Keratinocyte (primary cell): ENCODE results near the gene TMEM109. TPM values are rescaled to one million over a fixed set of nuclear protein-coding genes. Genes with fewer than 3 reads are reported as not detected.

ENCODE experiments used
- DNase-seq: peaks from one replicate; pipeline ENCODE4 v3.0.0-alpha.2; 2011; ENCODE audit warnings: low read depth, missing footprints, low spot score
- FAIRE-seq: peaks from 2 replicates; lab custom pipeline; 2011; peaks lifted over from hg19 to GRCh38; lab: Jason Lieb, UNC
- H2AFZ ChIP-seq: 2 replicates; pipeline ENCODE4 v1.6.0; 2012; ENCODE audit warnings: low read length, control low read depth, inconsistent platforms; ENCODE audit not compliant: control insufficient read depth
- H3K27ac ChIP-seq: 2 replicates; pipeline ENCODE4 v1.5.1; 2011; ENCODE audit warnings: low read length; ENCODE audit not compliant: control insufficient read depth, insufficient read depth
- H3K27me3 ChIP-seq: 3 replicates; pipeline ENCODE4 v1.6.0; 2011; ENCODE audit warnings: low read length; ENCODE audit not compliant: control insufficient read depth, insufficient read depth; ENCODE audit errors: extremely low read depth
- H3K36me3 ChIP-seq, 2 experiments: 2 replicates in 1 of 2; 3 replicates in 1 of 2; pipeline ENCODE4 v1.5.1; 2011; ENCODE audit warnings: low read length in 2 of 2, mild to moderate bottlenecking in 1 of 2; ENCODE audit not compliant: control insufficient read depth in 2 of 2, insufficient read depth in 2 of 2; ENCODE audit errors: extremely low read depth in 1 of 2
- H3K4me1 ChIP-seq: 3 replicates; pipeline ENCODE4 v1.5.1; 2011; ENCODE audit warnings: low read length; ENCODE audit not compliant: control insufficient read depth, insufficient read depth; ENCODE audit errors: extremely low read depth
- H3K4me2 ChIP-seq: 3 replicates; pipeline ENCODE4 v1.6.0; 2011; ENCODE audit warnings: low read depth, low read length; ENCODE audit not compliant: control insufficient read depth, insufficient read depth; ENCODE audit errors: extremely low read depth
- H3K4me3 ChIP-seq, 3 experiments: fragments of 200-600 bp in 1 of 3; sonication (generic) in 1 of 3; 2 replicates in 2 of 3; 3 replicates in 1 of 3; pipeline ENCODE4 v1.5.1; 2011 to 2016; ENCODE audit warnings: low read length in 3 of 3, mild to moderate bottlenecking in 3 of 3, control low read depth in 2 of 3, inconsistent platforms in 1 of 3, low read depth in 1 of 3, mixed read lengths in 1 of 3, mixed run types in 1 of 3, moderate library complexity in 1 of 3; ENCODE audit not compliant: control insufficient read depth in 2 of 3, insufficient read depth in 2 of 3; ENCODE audit errors: extremely low read depth in 1 of 3
- H3K79me2 ChIP-seq: 2 replicates; pipeline ENCODE4 v1.6.0; 2012; ENCODE audit warnings: low read length; ENCODE audit not compliant: control insufficient read depth, insufficient read depth
- H3K9ac ChIP-seq: 3 replicates; pipeline ENCODE4 v1.6.0; 2011; ENCODE audit warnings: low read length; ENCODE audit not compliant: control insufficient read depth, insufficient read depth; ENCODE audit errors: extremely low read depth
- H3K9me1 ChIP-seq: 3 replicates; pipeline ENCODE4 v1.6.0; 2011; ENCODE audit warnings: low read length; ENCODE audit not compliant: control insufficient read depth, insufficient read depth; ENCODE audit errors: extremely low read depth
- H3K9me3 ChIP-seq: 2 replicates; pipeline ENCODE4 v1.5.1; 2012; ENCODE audit warnings: low read depth, low read length; ENCODE audit not compliant: control insufficient read depth
- H4K20me1 ChIP-seq: 3 replicates; pipeline ENCODE4 v1.6.0; 2011; ENCODE audit warnings: low read length; ENCODE audit not compliant: control insufficient read depth, insufficient read depth; ENCODE audit errors: extremely low read depth
- CTCF ChIP-seq, 3 experiments: IDR thresholded peaks in 1 of 3; conservative IDR thresholded peaks in 1 of 3; optimal IDR thresholded peaks in 1 of 3; 2 replicates in 2 of 3; 3 replicates in 1 of 3; pipeline versions ENCODE3 to v1.5.1; 2011; ENCODE audit warnings: low read length in 3 of 3, mild to moderate bottlenecking in 3 of 3, moderate library complexity in 2 of 3, control low read depth in 1 of 3, inconsistent platforms in 1 of 3; ENCODE audit not compliant: insufficient read depth in 2 of 3; ENCODE audit errors: extremely low read depth in 1 of 3
- EZH2 ChIP-seq: IDR thresholded peaks from one replicate; pipeline ENCODE4 v1.6.1; 2012; ENCODE audit warnings: inconsistent platforms, mild to moderate bottlenecking, low read length, moderate library complexity
- dilution Hi-C: fragments of 300-500 bp; cut with MboI; formaldehyde crosslinking; loops from one replicate; pipeline ENCODE4 v1.7.0; 2020; ENCODE audit warnings: low sequenced_read_pairs; ENCODE audit not compliant: extremely low pct_ligation_motif_present
- polyA plus RNA-seq, 5 experiments: library from polyadenylated mRNA; depleted of rRNA in 3 of 5; stranded (reverse) in 3 of 5; stranded (forward) in 1 of 5; unstranded in 1 of 5; fragments of >200 nt; gene quantifications; 1 replicate in 1 of 5; 2 replicates in 3 of 5; 3 replicates in 1 of 5; pipeline versions ENCODE4 v1.2.1 to v1.2.3, GENCODE V29; 2011 to 2012; ENCODE audit warnings: missing spikeins in 2 of 5, low read depth in 1 of 5, low replicate concordance in 1 of 5

Gene TMEM109
- polyA plus RNA-seq, 1 donor (not counting 4 experiments of a cell fraction or from before 2014, with no cell fraction given) = 25.2 TPM

GRCh38 chr11:60889869-60890311 lies 24.1 kb upstream of the TMEM109 start:
- Histone ChIP-seq H3K4me2 (no peak overlapping the region), H3K27ac (no peak overlapping the region), H3K79me2 (no peaks in the 10 kb centered on the region), H3K4me1 (no peaks in the 10 kb centered on the region), H3K36me3 (peaks cover 0 to 15% of the 10 kb centered on the region in 2 experiments), H3K4me3 (no peak overlapping the region), H2AFZ (no peak overlapping the region), H3K9me3 (no peaks in the 10 kb centered on the region), H3K9me1 (no peaks in the 10 kb centered on the region), H3K9ac (no peak overlapping the region), H3K27me3 (no peaks in the 10 kb centered on the region), H4K20me1 (no peaks in the 10 kb centered on the region)
- TF ChIP-seq CTCF (optimal IDR thresholded peaks at IDR 0.05 in 1 of 3, IDR thresholded peaks at IDR 0.05 in 1 of 3, conservative IDR thresholded peaks at IDR 0.05 in 1 of 3; ENCODE audit: extremely low read depth in 1 of 3, insufficient read depth in 2 of 3, low read length in 3 of 3) (no peak), EZH2 (no peak)
- FAIRE-seq (no peak), DNase-seq (no peak)
- dilution Hi-C loops = no loop called here

- H4K20me1 ChIP-seq = no peaks in the 10 kb centered on the region
- no peak overlapping the region for H3K4me2 ChIP-seq
- H3K79me2 ChIP-seq = no peaks in the 10 kb centered on the region
- dilution Hi-C loops = no loop called here
- H3K4me1 ChIP-seq = no peaks in the 10 kb centered on the region
- no peak overlapping the region for H3K27ac ChIP-seq
- H3K9me3 ChIP-seq = no peaks in the 10 kb centered on the region
- no peaks in the 10 kb centered on the region for H3K9me1 ChIP-seq
- DNase-seq (no peak), FAIRE-seq (no peak)
- H3K4me3 ChIP-seq = no peak overlapping the region
- TF ChIP-seq CTCF (optimal IDR thresholded peaks at IDR 0.05 in 1 of 3, IDR thresholded peaks at IDR 0.05 in 1 of 3, conservative IDR thresholded peaks at IDR 0.05 in 1 of 3; ENCODE audit: extremely low read depth in 1 of 3, insufficient read depth in 2 of 3, low read length in 3 of 3) (no peak), EZH2 (no peak)
- no peak overlapping the region for H2AFZ ChIP-seq
- peaks cover 2 to 20% of the 10 kb centered on the region in 2 experiments for H3K36me3 ChIP-seq
- H3K9ac ChIP-seq = no peak overlapping the region
- no peaks in the 10 kb centered on the region for H3K27me3 ChIP-seq
Measured at GRCh38 chr11:60890696-60891095, 23.3 kb upstream of the TMEM109 start.
